ENCODE results near the gene TMEM218. TPM values are rescaled to one million over a fixed set of nuclear protein-coding genes. Genes with fewer than 3 reads are reported as not detected.

TMEM218 gene
- total RNA-seq, 1 donor from 2014 or later: 15.8 TPM

GRCh38 chr11:125055107-125055715, 56.2 kb downstream of the TMEM218 start:
- Mint-ChIP-seq H3K9me3 (ENCODE audit: unreplicated experiment) (no peaks in the 10 kb centered on the region), H3K4me3 (ENCODE audit: unreplicated experiment) (no peak overlapping the region), H3K4me1 (ENCODE audit: low read depth, unreplicated experiment) (no peaks in the 10 kb centered on the region), H3K27ac (ENCODE audit: unreplicated experiment) (no peak overlapping the region), H3K27me3 (ENCODE audit: unreplicated experiment) (no peaks in the 10 kb centered on the region), H3K36me3 (ENCODE audit: unreplicated experiment) (no peaks in the 10 kb centered on the region)
- no peak for DNase-seq
- no peak for TF ChIP-seq CTCF (IDR thresholded peaks at IDR 0.05; ENCODE audit: partially characterized antibody, unreplicated experiment)

GRCh38 chr11:125053167-125053566, 58.3 kb downstream of the TMEM218 start:
- H3K27ac Mint-ChIP-seq (ENCODE audit: unreplicated experiment): no peak overlapping the region

GRCh38 chr11:125052047-125052446, 59.4 kb downstream of the TMEM218 start:
- DNase-seq: no peak
- Mint-ChIP-seq H3K9me3 (ENCODE audit: unreplicated experiment) (no peaks in the 10 kb centered on the region), H3K27ac (ENCODE audit: unreplicated experiment) (no peak overlapping the region), H3K4me1 (ENCODE audit: low read depth, unreplicated experiment) (no peaks in the 10 kb centered on the region), H3K4me3 (ENCODE audit: unreplicated experiment) (no peak overlapping the region), H3K36me3 (ENCODE audit: unreplicated experiment) (no peaks in the 10 kb centered on the region), H3K27me3 (ENCODE audit: unreplicated experiment) (no peaks in the 10 kb centered on the region)
- TF ChIP-seq CTCF (IDR thresholded peaks at IDR 0.05; ENCODE audit: partially characterized antibody, unreplicated experiment): no peak

More at GRCh38 chr11:125053167-125053566, 58.3 kb downstream of the TMEM218 start:
- Mint-ChIP-seq H3K36me3 (ENCODE audit: unreplicated experiment) (no peaks in the 10 kb centered on the region), H3K27me3 (ENCODE audit: unreplicated experiment) (no peaks in the 10 kb centered on the region), H3K4me1 (ENCODE audit: low read depth, unreplicated experiment) (no peaks in the 10 kb centered on the region), H3K4me3 (ENCODE audit: unreplicated experiment) (no peak overlapping the region), H3K9me3 (ENCODE audit: unreplicated experiment) (no peaks in the 10 kb centered on the region)
- no peak for TF ChIP-seq CTCF (IDR thresholded peaks at IDR 0.05; ENCODE audit: partially characterized antibody, unreplicated experiment)
- DNase-seq: no peak

- no peaks in the 10 kb centered on the region for H3K36me3 Mint-ChIP-seq (ENCODE audit: unreplicated experiment)
- H3K9me3 Mint-ChIP-seq (ENCODE audit: unreplicated experiment): no peaks in the 10 kb centered on the region
- DNase-seq: no peak
- TF ChIP-seq CTCF (IDR thresholded peaks at IDR 0.05; ENCODE audit: partially characterized antibody, unreplicated experiment): no peak
- H3K27ac Mint-ChIP-seq (ENCODE audit: unreplicated experiment): no peak overlapping the region
- H3K4me3 Mint-ChIP-seq (ENCODE audit: unreplicated experiment): no peak overlapping the region
- H3K27me3 Mint-ChIP-seq (ENCODE audit: unreplicated experiment): no peaks in the 10 kb centered on the region
- no peaks in the 10 kb centered on the region for H3K4me1 Mint-ChIP-seq (ENCODE audit: low read depth, unreplicated experiment)
These were observed 62.1 kb downstream of the TMEM218 start for GRCh38 chr11:125049164-125049792.

Other genes starting within 250 kb of the TMEM218 start
- gene ROBO3, start 246.2 kb downstream of the TMEM218 start, total RNA-seq (ENCODE audit: unreplicated experiment): 5.9 TPM
- gene ROBO4, start 213.8 kb downstream of the TMEM218 start, total RNA-seq (ENCODE audit: unreplicated experiment): not detected
- not detected for gene HEPN1, start 192.4 kb downstream of the TMEM218 start, total RNA-seq (ENCODE audit: unreplicated experiment)
- not detected for gene HEPACAM, start 175.6 kb downstream of the TMEM218 start, total RNA-seq (ENCODE audit: unreplicated experiment)
- 2.8 TPM for gene CCDC15, start 157.4 kb downstream of the TMEM218 start, total RNA-seq (ENCODE audit: unreplicated experiment)
- 0.74 TPM for gene SLC37A2, start 48.3 kb downstream of the TMEM218 start, total RNA-seq (ENCODE audit: unreplicated experiment)
- gene PKNOX2, start 53.1 kb upstream of the TMEM218 start, total RNA-seq (ENCODE audit: unreplicated experiment): 8.7 TPM